ENCODE results near the gene METTL18. TPM values are rescaled to one million over a fixed set of nuclear protein-coding genes. Genes with fewer than 3 reads are reported as not detected.

METTL18 gene
- total RNA-seq: 8.0 and 9.6 TPM in 2 replicates

DNA sequence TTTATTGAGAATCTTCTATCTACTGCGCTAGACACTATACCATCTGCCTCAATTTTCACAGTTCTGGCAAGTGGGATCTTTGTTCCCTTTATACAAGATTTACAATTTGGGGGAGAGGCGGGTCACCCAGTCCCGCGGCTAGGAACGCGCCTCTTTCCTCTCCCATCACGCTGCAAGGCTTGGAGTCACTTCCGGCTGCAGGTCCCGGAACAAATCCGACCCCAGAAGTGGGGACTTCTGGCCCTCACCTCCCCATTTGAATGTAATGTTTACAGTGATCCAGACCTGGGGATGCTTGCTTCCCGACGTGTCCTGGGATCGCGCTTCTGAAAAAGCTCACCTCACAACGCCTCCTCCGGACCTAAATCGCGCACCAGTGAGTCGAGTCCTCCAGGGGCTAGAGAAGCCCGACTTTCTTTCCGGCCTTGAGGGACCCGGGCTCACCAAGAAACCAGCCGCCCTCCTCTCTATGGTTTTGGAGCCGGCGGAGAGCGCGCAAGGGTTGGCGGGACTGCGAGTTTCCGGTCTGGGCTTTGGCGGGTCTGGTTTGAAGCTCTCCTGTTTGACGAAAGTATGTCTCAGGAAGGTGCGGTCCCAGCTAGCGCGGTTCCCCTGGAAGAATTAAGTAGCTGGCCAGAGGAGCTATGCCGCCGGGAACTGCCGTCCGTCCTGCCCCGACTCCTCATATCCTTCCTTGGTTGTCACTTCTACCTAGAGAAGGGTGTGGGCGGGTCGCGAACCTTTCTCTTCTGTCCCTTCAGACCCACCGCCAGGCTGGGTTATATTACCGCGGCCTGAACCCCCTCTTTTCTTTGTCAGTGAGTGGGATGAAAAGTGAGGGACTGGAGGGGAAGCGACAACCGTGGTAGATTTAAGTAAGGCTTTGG lies at the start of gene METTL18:
Gene METTL18 (minus strand): TSS at position 378 of the 887 bp plus-strand sequence. CDS start 1,212 bp downstream, outside the sequence.

Other genes with a start within 250 kb of the METTL18 start
- not detected in 2 replicates for gene F5, start 208.4 kb downstream of the METTL18 start, total RNA-seq
- gene SELP, start 164.8 kb downstream of the METTL18 start, total RNA-seq: not detected in 2 replicates
- under 0.01 and 0.12 TPM in 2 replicates for gene SELL, start 83.3 kb downstream of the METTL18 start, total RNA-seq
- gene SELE, start 60.8 kb downstream of the METTL18 start, total RNA-seq: not detected in 2 replicates
- 12.0 and 12.6 TPM in 2 replicates for gene SCYL3, start 99.0 kb upstream of the METTL18 start, total RNA-seq